Measurements from ENCODE around the gene MRFAP1.

DNA sequence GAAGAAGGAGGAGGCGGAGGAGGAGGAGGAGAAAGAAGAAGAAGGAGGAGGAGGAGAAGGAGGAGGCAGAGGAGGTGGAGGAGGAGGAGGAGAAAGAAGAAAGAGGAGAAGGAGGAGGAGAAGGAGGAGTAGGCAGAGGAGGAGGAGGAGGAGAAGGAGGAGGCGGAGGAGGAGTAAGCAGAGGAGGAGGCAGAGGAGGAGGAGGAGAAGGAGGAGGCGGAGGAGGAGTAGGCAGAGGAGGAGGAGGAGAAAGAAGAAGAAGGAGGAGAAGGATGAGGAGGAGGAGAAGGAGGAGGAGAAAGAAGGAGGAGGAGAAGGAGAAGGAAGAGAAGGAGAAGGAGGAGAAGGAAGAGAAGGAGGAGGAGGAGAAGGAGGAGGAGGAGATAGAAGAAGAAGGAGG is 19.9 kb downstream of the MRFAP1 start:
- TF ChIP-seq, protein P1, sequence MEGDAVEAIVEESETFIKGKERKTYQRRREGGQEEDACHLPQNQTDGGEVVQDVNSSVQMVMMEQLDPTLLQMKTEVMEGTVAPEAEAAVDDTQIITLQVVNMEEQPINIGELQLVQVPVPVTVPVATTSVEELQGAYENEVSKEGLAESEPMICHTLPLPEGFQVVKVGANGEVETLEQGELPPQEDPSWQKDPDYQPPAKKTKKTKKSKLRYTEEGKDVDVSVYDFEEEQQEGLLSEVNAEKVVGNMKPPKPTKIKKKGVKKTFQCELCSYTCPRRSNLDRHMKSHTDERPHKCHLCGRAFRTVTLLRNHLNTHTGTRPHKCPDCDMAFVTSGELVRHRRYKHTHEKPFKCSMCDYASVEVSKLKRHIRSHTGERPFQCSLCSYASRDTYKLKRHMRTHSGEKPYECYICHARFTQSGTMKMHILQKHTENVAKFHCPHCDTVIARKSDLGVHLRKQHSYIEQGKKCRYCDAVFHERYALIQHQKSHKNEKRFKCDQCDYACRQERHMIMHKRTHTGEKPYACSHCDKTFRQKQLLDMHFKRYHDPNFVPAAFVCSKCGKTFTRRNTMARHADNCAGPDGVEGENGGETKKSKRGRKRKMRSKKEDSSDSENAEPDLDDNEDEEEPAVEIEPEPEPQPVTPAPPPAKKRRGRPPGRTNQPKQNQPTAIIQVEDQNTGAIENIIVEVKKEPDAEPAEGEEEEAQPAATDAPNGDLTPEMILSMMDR (IDR thresholded peaks at IDR 0.05): no peak
- TF ChIP-seq POLR2A (IDR thresholded peaks at IDR 0.05): no peak
- TF ChIP-seq POLR2AphosphoS5 (IDR thresholded peaks at IDR 0.05): no peak
- no peak for TF ChIP-seq EP300 (IDR thresholded peaks at IDR 0.05)

Measured in sigmoid colon (tissue), 4 donors.